NCI-H748 (cell line): Measurements from ENCODE around the gene PMEL.

Experiments used
- DNase-seq: peaks from one replicate; lab custom pipeline; 2025; ENCODE audit not compliant: unreplicated experiment; lab: John Stamatoyannopoulos, UW

PMEL gene

GRCh38 chr12:55942577-55943136, 23.2 kb downstream of the PMEL start:
- no peak for DNase-seq

GRCh38 chr12:55942055-55942454, 23.8 kb downstream of the PMEL start:
- DNase-seq: no peak

- peak; percentile 82 for DNase-seq
These were observed 25.6 kb downstream of the PMEL start for GRCh38 chr12:55940065-55940732.

GRCh38 chr12:55938826-55939501, 26.9 kb downstream of the PMEL start:
- no peak for DNase-seq

GRCh38 chr12:55937981-55938380, 27.9 kb downstream of the PMEL start:
- no peak for DNase-seq

- no peak for DNase-seq
These were observed 30.1 kb downstream of the PMEL start for GRCh38 chr12:55935738-55936151.

- no peak for DNase-seq
These were observed 31.1 kb downstream of the PMEL start for GRCh38 chr12:55934773-55935172.

- DNase-seq: no peak
These were observed 31.8 kb downstream of the PMEL start for GRCh38 chr12:55933799-55934742.

GRCh38 chr12:55933169-55933798, 32.6 kb downstream of the PMEL start:
- DNase-seq: no peak

- DNase-seq: peak; percentile 38
These were observed 33.3 kb downstream of the PMEL start for GRCh38 chr12:55932551-55932910.

- peak; percentile 55 for DNase-seq
These were observed 33.9 kb downstream of the PMEL start for GRCh38 chr12:55931780-55932550.

GRCh38 chr12:55931317-55931779, 34.5 kb downstream of the PMEL start:
- DNase-seq: no peak

- peak; percentile 71 for DNase-seq
These were observed 35.0 kb downstream of the PMEL start, which contains the start of gene DGKA for GRCh38 chr12:55930771-55931316. DGKA (plus strand) TSS chr12:55931162; CDS start chr12:55936504, 5,342 bp downstream.

GRCh38 chr12:55929306-55929791, 36.5 kb downstream of the PMEL start:
- DNase-seq: no peak

GRCh38 chr12:55927588-55928502, 38.0 kb downstream of the PMEL start, which contains the start of gene PYM1:
PYM1 (minus strand) TSS chr12:55927894; CDS start chr12:55927761, 133 bp downstream.
- peak; percentile 73 for DNase-seq

- peak; percentile 93 for DNase-seq
These were observed 38.9 kb downstream of the PMEL start for GRCh38 chr12:55926738-55927587.
